Neural progenitor cell (in vitro differentiated cells): ENCODE results near the gene LGALS3BP.

Source experiments
- EZH2 ChIP-seq: fragments of 200-600 bp; sonication (generic); IDR thresholded peaks from 2 replicates; pipeline ENCODE4 v1.6.1; 2017; ENCODE audit warnings: antibody characterized with exemption, mild to moderate bottlenecking, moderate library complexity
- TF ChIP-seq, protein P1 (sequence below): fragments of 200-600 bp; sonication (generic); IDR thresholded peaks from 2 replicates; pipeline ENCODE4 v1.5.1; 2017; ENCODE audit warnings: antibody characterized with exemption, mild to moderate bottlenecking

DNA sequence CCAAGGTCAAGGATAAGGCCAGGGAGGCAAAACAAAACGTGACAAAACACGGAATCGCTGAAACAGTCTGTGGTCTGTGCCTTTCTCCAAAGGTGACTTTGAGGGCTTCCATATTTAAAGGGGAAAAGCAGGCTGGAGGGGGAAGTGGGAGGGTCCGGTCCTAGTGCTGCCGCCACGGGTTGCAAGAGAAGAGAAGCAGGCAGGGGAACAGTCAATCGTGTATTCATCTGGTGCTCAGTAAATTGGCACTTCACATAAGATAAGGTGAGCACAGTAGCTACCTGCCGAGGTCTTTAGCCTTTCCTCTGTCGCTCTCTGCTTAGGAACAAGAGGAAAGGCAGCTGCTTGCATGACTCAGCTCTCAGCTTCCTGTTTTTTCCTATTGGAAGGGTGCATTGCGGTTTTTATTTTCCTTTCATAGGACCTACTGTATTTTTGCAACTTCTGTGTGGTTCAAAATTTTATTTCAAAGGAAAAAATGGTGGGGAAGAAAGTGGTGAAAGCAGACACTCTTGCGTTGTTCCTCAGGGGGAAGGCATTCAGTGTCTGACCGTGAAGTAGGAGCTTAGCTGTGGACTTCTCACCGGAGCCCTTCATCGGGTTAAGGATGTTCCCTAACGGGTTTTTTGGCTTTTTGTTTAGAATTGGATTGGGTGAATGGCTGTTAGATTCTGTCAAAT, 7.1 kb upstream of the LGALS3BP start:
- TF ChIP-seq, protein P1, sequence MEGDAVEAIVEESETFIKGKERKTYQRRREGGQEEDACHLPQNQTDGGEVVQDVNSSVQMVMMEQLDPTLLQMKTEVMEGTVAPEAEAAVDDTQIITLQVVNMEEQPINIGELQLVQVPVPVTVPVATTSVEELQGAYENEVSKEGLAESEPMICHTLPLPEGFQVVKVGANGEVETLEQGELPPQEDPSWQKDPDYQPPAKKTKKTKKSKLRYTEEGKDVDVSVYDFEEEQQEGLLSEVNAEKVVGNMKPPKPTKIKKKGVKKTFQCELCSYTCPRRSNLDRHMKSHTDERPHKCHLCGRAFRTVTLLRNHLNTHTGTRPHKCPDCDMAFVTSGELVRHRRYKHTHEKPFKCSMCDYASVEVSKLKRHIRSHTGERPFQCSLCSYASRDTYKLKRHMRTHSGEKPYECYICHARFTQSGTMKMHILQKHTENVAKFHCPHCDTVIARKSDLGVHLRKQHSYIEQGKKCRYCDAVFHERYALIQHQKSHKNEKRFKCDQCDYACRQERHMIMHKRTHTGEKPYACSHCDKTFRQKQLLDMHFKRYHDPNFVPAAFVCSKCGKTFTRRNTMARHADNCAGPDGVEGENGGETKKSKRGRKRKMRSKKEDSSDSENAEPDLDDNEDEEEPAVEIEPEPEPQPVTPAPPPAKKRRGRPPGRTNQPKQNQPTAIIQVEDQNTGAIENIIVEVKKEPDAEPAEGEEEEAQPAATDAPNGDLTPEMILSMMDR = no peak
- no peak for TF ChIP-seq EZH2
